Caco-2 (cell line): ENCODE results near the gene PNPLA7. TPM values are rescaled to one million over a fixed set of nuclear protein-coding genes. Genes with fewer than 3 reads are reported as not detected.
"Not testable (repeated sequence)": the region's sequence is repeated elsewhere in the genome, so short reads cannot be mapped to it uniquely, and the experiment has no call there.

Experiments
- BruUV-seq: library from RNA; stranded (reverse); fragments of 400-500 nt; replicated peaks from 2 replicates; lab custom pipeline; 2021; lab: Mats Ljungman, UMichigan
- CTCF ChIA-PET: fragments of 300-600 bp; sonication (Branson Sonifier 250); formaldehyde crosslinking; loops from one replicate; lab custom pipeline; 2022; ENCODE audit warnings: antibody characterized with exemption; lab: Charles Lee
- POLR2A ChIA-PET: fragments of 300-600 bp; sonication (Branson Sonifier 250); formaldehyde crosslinking; loops from one replicate; lab custom pipeline; 2022; ENCODE audit warnings: antibody characterized with exemption; lab: Charles Lee
- DNase-seq, 2 experiments: peaks; one replicate each; pipeline versions ENCODE4 v3.0.0 to v3.0.0-alpha.2; 2020 to 2022
- H3K27me3 ChIP-seq: replicated peaks from 2 replicates; pipeline ENCODE4 v1.6.0; 2011; ENCODE audit warnings: low read length; ENCODE audit not compliant: control insufficient read depth, insufficient read depth
- H3K36me3 ChIP-seq: 2 replicates; pipeline ENCODE4 v1.5.1; 2011; ENCODE audit warnings: low read length; ENCODE audit not compliant: control insufficient read depth, insufficient read depth
- H3K4me1 ChIP-seq: fragments of 250-450 bp; sonication (Bioruptor Pico); 2 replicates; pipeline ENCODE4 v1.5.1; 2020; ENCODE audit warnings: mild to moderate bottlenecking
- H3K4me3 ChIP-seq: 2 replicates; pipeline ENCODE4 v1.5.1; 2011; ENCODE audit warnings: low read depth, mild to moderate bottlenecking, control low read depth, low read length
- H3K9me3 ChIP-seq: fragments of 250-450 bp; sonication (Bioruptor Pico); 2 replicates; pipeline ENCODE4 v1.5.1; 2020; ENCODE audit warnings: mild to moderate bottlenecking, moderate library complexity
- H3K27ac Mint-ChIP-seq: one replicate; pipeline ENCODE4 v1.8.0; 2022; ENCODE audit warnings: mixed read lengths; ENCODE audit not compliant: unreplicated experiment
- H3K27me3 Mint-ChIP-seq: one replicate; pipeline ENCODE4 v1.8.0; 2022; ENCODE audit warnings: mixed read lengths; ENCODE audit not compliant: insufficient read depth, unreplicated experiment
- H3K36me3 Mint-ChIP-seq: one replicate; pipeline ENCODE4 v1.8.0; 2022; ENCODE audit warnings: mild to moderate bottlenecking, mixed read lengths; ENCODE audit not compliant: insufficient read depth, unreplicated experiment
- H3K4me1 Mint-ChIP-seq: one replicate; pipeline ENCODE4 v1.8.0; 2022; ENCODE audit warnings: low read depth, mixed read lengths; ENCODE audit not compliant: unreplicated experiment
- H3K4me3 Mint-ChIP-seq: one replicate; pipeline ENCODE4 v1.8.0; 2022; ENCODE audit warnings: mild to moderate bottlenecking, moderate library complexity, mixed read lengths; ENCODE audit not compliant: unreplicated experiment
- H3K9me3 Mint-ChIP-seq: one replicate; pipeline ENCODE4 v1.8.0; 2022; ENCODE audit warnings: mixed read lengths; ENCODE audit not compliant: unreplicated experiment
- CTCF ChIP-seq, 2 experiments: fragments of 200-600 bp in 1 of 2; IDR thresholded peaks; 1 replicate in 1 of 2; 2 replicates in 1 of 2; pipeline versions ENCODE4 v1.5.1 to v1.8.0; 2011 to 2022; ENCODE audit warnings: antibody characterized with exemption in 1 of 2, control low read depth in 1 of 2, inconsistent platforms in 1 of 2, low read depth in 1 of 2, low read length in 1 of 2, mild to moderate bottlenecking in 1 of 2, moderate library complexity in 1 of 2; ENCODE audit not compliant: insufficient read depth in 1 of 2, severe bottlenecking in 1 of 2, unreplicated experiment in 1 of 2
- intact Hi-C: fragments of 100-400 bp; cut with micrococcal nuclease; formaldehyde crosslinking; loops from one replicate; pipeline ENCODE4 v1.10.0; 2022; ENCODE audit not compliant: unreplicated experiment
- microRNA-seq: library from miRNA; unstranded; fragments of <30 nt; microRNA quantifications from one replicate; pipeline ENCODE4 v1.2.0, GENCODE V29; 2022
- total RNA-seq: library from RNA; stranded (reverse); gene quantifications from 2 replicates; pipeline ENCODE4 v1.2.3, GENCODE V29; 2022

Gene PNPLA7
- total RNA-seq, 1 experiment from 2014 or later, result 1.8 TPM

GRCh38 chr9:137410891-137411249 is 139.3 kb downstream of the PNPLA7 start:
- ChIA-PET POLR2A (no interaction called here), CTCF (no interaction called here)
- intact Hi-C loops, result no loop called here
- no peak for DNase-seq
- Mint-ChIP-seq H3K4me1 (no peaks in the 10 kb centered on the region), H3K27me3 (no peaks in the 10 kb centered on the region), H3K36me3 (peaks cover 11% of the 10 kb centered on the region), H3K4me3 (no peak overlapping the region), H3K9me3 (no peaks in the 10 kb centered on the region), H3K27ac (no peak overlapping the region)
- Histone ChIP-seq H3K9me3 (no peaks in the 10 kb centered on the region), H3K36me3 (no peaks in the 10 kb centered on the region), H3K27me3 (no peaks in the 10 kb centered on the region), H3K4me1 (no peaks in the 10 kb centered on the region), H3K4me3 (no peak overlapping the region)
- BruUV-seq, result no TSS peak
- TF ChIP-seq CTCF (IDR thresholded peaks at IDR 0.05; ENCODE audit: insufficient read depth in 1 of 2, low read depth in 1 of 2, low read length in 1 of 2, severe bottlenecking in 1 of 2, unreplicated experiment in 1 of 2), result no peak

GRCh38 chr9:137410236-137410890 is 139.8 kb downstream of the PNPLA7 start:
- H3K27ac Mint-ChIP-seq, result not testable (repeated sequence)
- CTCF ChIA-PET, result interaction anchor here (0.6 kb wide), 1 partner anchor 325 kb away, joined by 3 read pairs; no protein-coding TSS in a partner anchor

More at GRCh38 chr9:137410236-137410890, 139.8 kb downstream of the PNPLA7 start:
- H3K4me3 ChIP-seq, DNase-seq, H3K27me3 Mint-ChIP-seq, H3K4me1 Mint-ChIP-seq, H3K27me3 ChIP-seq, intact Hi-C loops, H3K9me3 ChIP-seq, H3K36me3 ChIP-seq, BruUV-seq, H3K4me3 Mint-ChIP-seq, H3K9me3 Mint-ChIP-seq, H3K4me1 ChIP-seq: not testable (repeated sequence)
- peaks cover 11% of the 10 kb centered on the region for H3K36me3 Mint-ChIP-seq
- POLR2A ChIA-PET, result interaction anchor here (0.6 kb wide), 1 partner anchor 169 kb away, joined by 3 read pairs; no protein-coding TSS in a partner anchor

Small RNA genes lying within 50 kb of the gene (microRNA-seq; reads per million reads assigned to microRNA genes)
- gene MIR7114, result 2.2 reads per million, percentile 10 among the genes with 10 or more reads in this experiment

Other genes with a start within 250 kb of the PNPLA7 start
- 22.1 and 24.7 TPM in 2 replicates for gene NRARP, start 248.1 kb downstream of the PNPLA7 start, total RNA-seq
- 10.9 and 11.2 TPM in 2 replicates for gene EXD3, start 127.2 kb downstream of the PNPLA7 start, total RNA-seq
- gene NOXA1, start 127.0 kb downstream of the PNPLA7 start, total RNA-seq, result 7.3 and 8.6 TPM in 2 replicates
- gene ENTPD8, start 109.0 kb downstream of the PNPLA7 start, total RNA-seq, result 8.5 and 8.6 TPM in 2 replicates
- 65.5 and 67.6 TPM in 2 replicates for gene NSMF, start 91.1 kb downstream of the PNPLA7 start, total RNA-seq
- 44.2 and 48.6 TPM in 2 replicates for gene MRPL41, start 1.5 kb upstream of the PNPLA7 start, total RNA-seq
- gene DPH7, start 28.5 kb upstream of the PNPLA7 start, total RNA-seq, result 51.9 and 58.4 TPM in 2 replicates
- 66.3 and 66.9 TPM in 2 replicates for gene ZMYND19, start 40.1 kb upstream of the PNPLA7 start, total RNA-seq
- 61.1 and 66.6 TPM in 2 replicates for gene ARRDC1, start 55.3 kb upstream of the PNPLA7 start, total RNA-seq
- 92.3 and 92.9 TPM in 2 replicates for gene EHMT1, start 68.6 kb upstream of the PNPLA7 start, total RNA-seq